ENCODE measurements around the gene C8G.

DNA sequence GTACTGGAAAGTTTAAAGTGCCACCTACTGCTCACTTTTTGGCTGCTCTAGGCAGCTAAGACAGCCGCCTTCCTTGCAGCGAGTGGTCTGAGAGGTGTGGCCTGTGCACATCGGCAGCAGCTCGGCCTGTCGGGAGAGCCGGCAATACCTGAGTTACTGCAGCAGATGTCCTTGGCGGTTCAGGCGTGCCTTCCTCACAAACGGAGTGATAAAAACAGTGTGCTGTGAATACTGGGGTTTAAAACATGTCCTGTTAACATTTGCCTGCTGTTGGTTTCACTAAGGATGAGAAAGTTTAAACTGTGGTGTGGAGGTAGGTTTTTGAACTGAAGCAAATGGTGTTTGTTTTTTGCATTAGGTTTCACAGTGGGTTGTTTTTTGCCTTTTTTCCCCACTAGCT is 45.8 kb upstream of the C8G start:
- TF ChIP-seq CTCF (IDR thresholded peaks at IDR 0.05; ENCODE audit: control extremely low read depth in 1 of 3, insufficient read depth in 1 of 3, low read depth in 1 of 3, low read length in 3 of 3) (no peak), RAD21 (IDR thresholded peaks at IDR 0.05 in 1 of 2, conservative IDR thresholded peaks at IDR 0.05 in 1 of 2; ENCODE audit: low read depth in 2 of 2, low read length in 2 of 2) (no peak), PHF8 (conservative IDR thresholded peaks at IDR 0.05; ENCODE audit: low read depth, low read length) (no peak), KDM5A (IDR thresholded peaks at IDR 0.05; ENCODE audit: low read length) (no peak), EZH2 (IDR thresholded peaks at IDR 0.05; ENCODE audit: low read depth, low read length, severe bottlenecking) (no peak), POLR2A (IDR thresholded peaks at IDR 0.05; ENCODE audit: control extremely low read depth in 1 of 2, low read depth in 2 of 2, low read length in 2 of 2) (no peak), GABPA (IDR thresholded peaks at IDR 0.05; ENCODE audit: borderline replicate concordance, insufficient read depth, low read length) (no peak), ZNF274 (IDR thresholded peaks at IDR 0.05; ENCODE audit: borderline replicate concordance, extremely low read depth, low read length) (no peak), NRF1 (IDR thresholded peaks at IDR 0.05; ENCODE audit: low read depth, low read length) (no peak), POLR2AphosphoS5 (IDR thresholded peaks at IDR 0.05; ENCODE audit: low read depth, low read length) (no peak), RNF2 (IDR thresholded peaks at IDR 0.05; ENCODE audit: borderline replicate concordance, low read depth, low read length, missing control alignments, poor library complexity, severe bottlenecking) (no peak), TAF1 (IDR thresholded peaks at IDR 0.05; ENCODE audit: low read depth, low read length) (no peak), SRF (IDR thresholded peaks at IDR 0.05; ENCODE audit: low read depth, low read length) (no peak)
- TF ChIP-seq, protein P1, sequence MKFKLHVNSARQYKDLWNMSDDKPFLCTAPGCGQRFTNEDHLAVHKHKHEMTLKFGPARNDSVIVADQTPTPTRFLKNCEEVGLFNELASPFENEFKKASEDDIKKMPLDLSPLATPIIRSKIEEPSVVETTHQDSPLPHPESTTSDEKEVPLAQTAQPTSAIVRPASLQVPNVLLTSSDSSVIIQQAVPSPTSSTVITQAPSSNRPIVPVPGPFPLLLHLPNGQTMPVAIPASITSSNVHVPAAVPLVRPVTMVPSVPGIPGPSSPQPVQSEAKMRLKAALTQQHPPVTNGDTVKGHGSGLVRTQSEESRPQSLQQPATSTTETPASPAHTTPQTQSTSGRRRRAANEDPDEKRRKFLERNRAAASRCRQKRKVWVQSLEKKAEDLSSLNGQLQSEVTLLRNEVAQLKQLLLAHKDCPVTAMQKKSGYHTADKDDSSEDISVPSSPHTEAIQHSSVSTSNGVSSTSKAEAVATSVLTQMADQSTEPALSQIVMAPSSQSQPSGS (IDR thresholded peaks at IDR 0.05; ENCODE audit: low read length): no peak
